ENCODE measurements around the gene NUP88.
"Not testable (repeated sequence)": the region's sequence is repeated elsewhere in the genome, so short reads cannot be mapped to it uniquely, and the experiment has no call there.

The NUP88 gene

GRCh38 chr17:5437721-5438317, 18.4 kb upstream of the NUP88 start:
- Histone ChIP-seq H3K27ac (ENCODE audit: low read depth, low read length) (peak overlapping the region; percentile 80), H3K9ac (ENCODE audit: low read depth, low read length) (peak overlapping the region; percentile 97), H3K27me3 (ENCODE audit: insufficient read depth, low read length) (no peaks in the 10 kb centered on the region), H3K4me1 (ENCODE audit: insufficient read depth, low read length) (peaks cover 5% of the 10 kb centered on the region; the same call in 1 of the 2 replicates), H3K4me3 (ENCODE audit: low read length) (peak overlapping the region; percentile 99), H3K9me3 (ENCODE audit: insufficient read depth, low read depth, low read length) (no peaks in the 10 kb centered on the region), H3K36me3 (ENCODE audit: insufficient read depth, low read length) (peaks cover 68% of the 10 kb centered on the region)
- 72% methylated on average over 4 of the region's 5 CpGs for WGBS

GRCh38 chr17:5435781-5436315, 16.4 kb upstream of the NUP88 start:
- H3K36me3 ChIP-seq (ENCODE audit: insufficient read depth, low read length), result peaks cover 71% of the 10 kb centered on the region
- H3K4me3 ChIP-seq (ENCODE audit: low read length), result peak overlapping the region; percentile 22; the same call in 1 of the 2 replicates
- H3K27me3 ChIP-seq (ENCODE audit: insufficient read depth, low read length); H3K9me3 ChIP-seq (ENCODE audit: insufficient read depth, low read depth, low read length); H3K4me1 ChIP-seq (ENCODE audit: insufficient read depth, low read length); H3K27ac ChIP-seq (ENCODE audit: low read depth, low read length); H3K9ac ChIP-seq (ENCODE audit: low read depth, low read length): not testable (repeated sequence)
- 97% methylated on average over 9 of the region's 12 CpGs for WGBS

GRCh38 chr17:5434984-5435383, 15.5 kb upstream of the NUP88 start:
- peak overlapping the region; percentile 49; the same call in 1 of the 2 replicates for H3K27ac ChIP-seq (ENCODE audit: low read depth, low read length)
- no peaks in the 10 kb centered on the region for H3K9me3 ChIP-seq (ENCODE audit: insufficient read depth, low read depth, low read length)
- peaks cover 78% of the 10 kb centered on the region for H3K36me3 ChIP-seq (ENCODE audit: insufficient read depth, low read length)
- H3K27me3 ChIP-seq (ENCODE audit: insufficient read depth, low read length), result no peaks in the 10 kb centered on the region
- peaks cover 5% of the 10 kb centered on the region; the same call in 1 of the 2 replicates for H3K4me1 ChIP-seq (ENCODE audit: insufficient read depth, low read length)
- whole genome bisulfite sequencing, result 95% methylated on average over 2 of the region's 2 CpGs
- H3K9ac ChIP-seq (ENCODE audit: low read depth, low read length), result no peak overlapping the region
- no peak overlapping the region for H3K4me3 ChIP-seq (ENCODE audit: low read length)

DNA sequence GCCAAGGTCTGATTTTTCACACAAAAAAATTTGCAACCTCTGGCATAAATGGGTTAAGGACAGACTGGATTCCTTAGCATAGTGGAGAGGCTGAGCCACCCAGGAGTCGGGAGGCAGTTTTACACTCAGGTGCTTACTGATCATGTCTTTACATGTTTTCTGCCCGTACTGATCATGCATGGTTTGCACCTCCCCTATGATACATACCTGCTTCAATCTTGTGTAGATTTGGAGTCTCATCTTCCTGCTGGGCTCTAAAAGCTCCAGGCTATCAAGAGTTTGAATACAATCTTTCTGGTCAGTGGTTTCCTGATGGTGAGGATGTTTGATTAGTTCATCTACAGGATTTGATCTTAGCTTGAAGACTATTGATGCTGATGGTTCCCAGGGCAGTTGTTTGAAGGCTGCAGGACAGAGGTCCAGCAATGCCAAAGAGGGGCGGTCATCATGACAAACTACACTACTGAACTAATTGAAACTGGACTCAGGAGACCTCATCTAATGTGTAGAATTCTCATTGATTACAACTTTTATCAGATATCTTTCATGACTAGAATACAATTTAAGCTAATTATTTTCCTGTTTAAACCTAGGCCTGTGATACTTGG, 12.6 kb upstream of the NUP88 start:
- no peaks in the 10 kb centered on the region for H3K4me1 ChIP-seq (ENCODE audit: insufficient read depth, low read length)
- WGBS, result 97% methylated on average over 3 of the region's 3 CpGs
- no peaks in the 10 kb centered on the region for H3K27me3 ChIP-seq (ENCODE audit: insufficient read depth, low read length)
- peaks cover 96% of the 10 kb centered on the region for H3K36me3 ChIP-seq (ENCODE audit: insufficient read depth, low read length)
- H3K27ac ChIP-seq (ENCODE audit: low read depth, low read length), result no peak overlapping the region; the same call in 1 of the 2 replicates
- H3K9ac ChIP-seq (ENCODE audit: low read depth, low read length), result no peak overlapping the region
- H3K4me3 ChIP-seq (ENCODE audit: low read length), result no peak overlapping the region
- H3K9me3 ChIP-seq (ENCODE audit: insufficient read depth, low read depth, low read length), result no peaks in the 10 kb centered on the region

- peaks cover 96% of the 10 kb centered on the region for H3K36me3 ChIP-seq (ENCODE audit: insufficient read depth, low read length)
- not testable (repeated sequence) for H3K4me3 ChIP-seq (ENCODE audit: low read length); H3K9ac ChIP-seq (ENCODE audit: low read depth, low read length); H3K9me3 ChIP-seq (ENCODE audit: insufficient read depth, low read depth, low read length); H3K27me3 ChIP-seq (ENCODE audit: insufficient read depth, low read length); H3K4me1 ChIP-seq (ENCODE audit: insufficient read depth, low read length); H3K27ac ChIP-seq (ENCODE audit: low read depth, low read length)
- 75% methylated on average over 5 of the region's 5 CpGs for WGBS
Observed at GRCh38 chr17:5431234-5431633, 11.8 kb upstream of the NUP88 start.

GRCh38 chr17:5430413-5430999, 11.0 kb upstream of the NUP88 start:
- H3K27ac ChIP-seq (ENCODE audit: low read depth, low read length), result no peak overlapping the region
- H3K4me1 ChIP-seq (ENCODE audit: insufficient read depth, low read length), result no peaks in the 10 kb centered on the region
- H3K4me3 ChIP-seq (ENCODE audit: low read length), result no peak overlapping the region
- 92% methylated on average over 3 of the region's 3 CpGs for whole genome bisulfite sequencing
- H3K9me3 ChIP-seq (ENCODE audit: insufficient read depth, low read depth, low read length), result no peaks in the 10 kb centered on the region
- H3K9ac ChIP-seq (ENCODE audit: low read depth, low read length), result no peak overlapping the region
- H3K36me3 ChIP-seq (ENCODE audit: insufficient read depth, low read length), result peaks cover 97% of the 10 kb centered on the region
- no peaks in the 10 kb centered on the region for H3K27me3 ChIP-seq (ENCODE audit: insufficient read depth, low read length)

GRCh38 chr17:5429191-5429887, 9.9 kb upstream of the NUP88 start:
- WGBS, result 94% methylated on average over 3 of the region's 3 CpGs
- Histone ChIP-seq H3K4me3 (ENCODE audit: low read length) (no peak overlapping the region), H3K4me1 (ENCODE audit: insufficient read depth, low read length) (no peaks in the 10 kb centered on the region), H3K9ac (ENCODE audit: low read depth, low read length) (no peak overlapping the region), H3K9me3 (ENCODE audit: insufficient read depth, low read depth, low read length) (no peaks in the 10 kb centered on the region), H3K36me3 (ENCODE audit: insufficient read depth, low read length) (peaks cover 98% of the 10 kb centered on the region), H3K27ac (ENCODE audit: low read depth, low read length) (no peak overlapping the region), H3K27me3 (ENCODE audit: insufficient read depth, low read length) (no peaks in the 10 kb centered on the region)

GRCh38 chr17:5425826-5426225, 6.4 kb upstream of the NUP88 start:
- no peak overlapping the region for H3K9ac ChIP-seq (ENCODE audit: low read depth, low read length)
- WGBS, result 93% methylated on average over 3 of the region's 3 CpGs
- H3K36me3 ChIP-seq (ENCODE audit: insufficient read depth, low read length), result peaks cover 96% of the 10 kb centered on the region
- no peak overlapping the region for H3K27ac ChIP-seq (ENCODE audit: low read depth, low read length)
- H3K4me3 ChIP-seq (ENCODE audit: low read length), result no peak overlapping the region
- no peaks in the 10 kb centered on the region for H3K27me3 ChIP-seq (ENCODE audit: insufficient read depth, low read length)
- H3K4me1 ChIP-seq (ENCODE audit: insufficient read depth, low read length), result peaks cover 7% of the 10 kb centered on the region; the same call in 1 of the 2 replicates
- no peaks in the 10 kb centered on the region for H3K9me3 ChIP-seq (ENCODE audit: insufficient read depth, low read depth, low read length)

GRCh38 chr17:5424909-5425308, 5.4 kb upstream of the NUP88 start:
- peaks cover 88% of the 10 kb centered on the region for H3K36me3 ChIP-seq (ENCODE audit: insufficient read depth, low read length)
- no peak overlapping the region for H3K9ac ChIP-seq (ENCODE audit: low read depth, low read length)
- WGBS, result 97% methylated on average over 1 of the region's 1 CpG
- no peaks in the 10 kb centered on the region for H3K9me3 ChIP-seq (ENCODE audit: insufficient read depth, low read depth, low read length)
- H3K4me1 ChIP-seq (ENCODE audit: insufficient read depth, low read length), result peaks cover 7% of the 10 kb centered on the region; the same call in 1 of the 2 replicates
- H3K4me3 ChIP-seq (ENCODE audit: low read length), result no peak overlapping the region
- no peak overlapping the region for H3K27ac ChIP-seq (ENCODE audit: low read depth, low read length)
- H3K27me3 ChIP-seq (ENCODE audit: insufficient read depth, low read length), result no peaks in the 10 kb centered on the region

DNA sequence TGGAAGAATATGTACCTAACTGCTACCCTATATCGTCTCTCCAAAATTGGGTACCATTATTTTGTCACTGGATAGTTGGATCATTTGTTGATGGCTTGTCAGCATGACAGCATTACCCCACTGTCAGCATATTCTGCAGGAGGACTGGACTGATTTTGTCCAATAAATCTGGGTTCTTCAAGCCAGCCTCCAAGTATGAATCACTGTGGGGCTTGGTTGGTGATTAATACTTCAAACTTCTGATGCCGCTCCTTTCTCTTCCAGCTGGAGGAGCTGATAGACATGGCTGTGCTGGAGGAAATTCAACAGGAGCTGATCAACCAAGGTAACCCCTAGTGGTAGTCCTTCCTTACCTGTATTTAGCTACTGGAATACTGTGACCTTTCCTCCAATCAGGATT, 3.0 kb upstream of the NUP88 start:
- 100% methylated on average over 2 of the region's 2 CpGs for WGBS
- no peak overlapping the region for H3K4me3 ChIP-seq (ENCODE audit: low read length)

More for the DNA sequence above, 3.0 kb upstream of the NUP88 start:
- Histone ChIP-seq H3K9ac (ENCODE audit: low read depth, low read length) (no peak overlapping the region), H3K36me3 (ENCODE audit: insufficient read depth, low read length) (peaks cover 65% of the 10 kb centered on the region), H3K9me3 (ENCODE audit: insufficient read depth, low read depth, low read length) (no peaks in the 10 kb centered on the region), H3K27me3 (ENCODE audit: insufficient read depth, low read length) (no peaks in the 10 kb centered on the region), H3K4me1 (ENCODE audit: insufficient read depth, low read length) (peaks cover 7% of the 10 kb centered on the region; the same call in 1 of the 2 replicates), H3K27ac (ENCODE audit: low read depth, low read length) (no peak overlapping the region)
